ENCODE data around the gene GNL3.

The GNL3 gene

GRCh38 chr3:52679199-52679538 is 6.7 kb upstream of the GNL3 start:
- TF ChIP-seq, protein P1, sequence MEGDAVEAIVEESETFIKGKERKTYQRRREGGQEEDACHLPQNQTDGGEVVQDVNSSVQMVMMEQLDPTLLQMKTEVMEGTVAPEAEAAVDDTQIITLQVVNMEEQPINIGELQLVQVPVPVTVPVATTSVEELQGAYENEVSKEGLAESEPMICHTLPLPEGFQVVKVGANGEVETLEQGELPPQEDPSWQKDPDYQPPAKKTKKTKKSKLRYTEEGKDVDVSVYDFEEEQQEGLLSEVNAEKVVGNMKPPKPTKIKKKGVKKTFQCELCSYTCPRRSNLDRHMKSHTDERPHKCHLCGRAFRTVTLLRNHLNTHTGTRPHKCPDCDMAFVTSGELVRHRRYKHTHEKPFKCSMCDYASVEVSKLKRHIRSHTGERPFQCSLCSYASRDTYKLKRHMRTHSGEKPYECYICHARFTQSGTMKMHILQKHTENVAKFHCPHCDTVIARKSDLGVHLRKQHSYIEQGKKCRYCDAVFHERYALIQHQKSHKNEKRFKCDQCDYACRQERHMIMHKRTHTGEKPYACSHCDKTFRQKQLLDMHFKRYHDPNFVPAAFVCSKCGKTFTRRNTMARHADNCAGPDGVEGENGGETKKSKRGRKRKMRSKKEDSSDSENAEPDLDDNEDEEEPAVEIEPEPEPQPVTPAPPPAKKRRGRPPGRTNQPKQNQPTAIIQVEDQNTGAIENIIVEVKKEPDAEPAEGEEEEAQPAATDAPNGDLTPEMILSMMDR (IDR thresholded peaks at IDR 0.05; ENCODE audit: low read depth, low read length) = no peak
- peak; percentile 56 for DNase-seq (ENCODE audit: extremely low read depth, low read depth)

DNA sequence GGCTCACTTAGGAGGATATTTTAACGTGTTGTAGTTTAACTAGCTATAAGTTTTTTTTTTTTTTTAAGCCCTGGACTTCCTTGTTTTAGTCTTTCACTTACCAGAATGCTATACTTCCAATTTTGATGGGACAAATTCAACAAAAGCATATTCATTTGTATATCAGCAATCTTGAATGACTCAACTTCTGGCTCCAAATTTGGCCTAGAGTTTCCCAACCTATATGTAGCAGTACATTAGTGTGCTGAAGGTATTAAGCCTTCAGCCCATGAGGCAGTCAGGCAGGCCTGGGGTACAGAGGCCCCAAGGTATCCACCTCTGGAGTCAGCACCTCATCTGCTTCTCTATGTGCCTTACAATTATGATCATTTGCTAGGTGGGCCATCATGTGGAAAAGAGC is 6.0 kb upstream of the GNL3 start:
- no peak for DNase-seq (ENCODE audit: extremely low read depth, low read depth)
- TF ChIP-seq, protein P1 (IDR thresholded peaks at IDR 0.05; ENCODE audit: low read depth, low read length) = no peak

GRCh38 chr3:52681596-52681995 is 4.2 kb upstream of the GNL3 start:
- TF ChIP-seq, protein P1 (IDR thresholded peaks at IDR 0.05; ENCODE audit: low read depth, low read length) = no peak
- no peak for DNase-seq (ENCODE audit: extremely low read depth, low read depth)

DNA sequence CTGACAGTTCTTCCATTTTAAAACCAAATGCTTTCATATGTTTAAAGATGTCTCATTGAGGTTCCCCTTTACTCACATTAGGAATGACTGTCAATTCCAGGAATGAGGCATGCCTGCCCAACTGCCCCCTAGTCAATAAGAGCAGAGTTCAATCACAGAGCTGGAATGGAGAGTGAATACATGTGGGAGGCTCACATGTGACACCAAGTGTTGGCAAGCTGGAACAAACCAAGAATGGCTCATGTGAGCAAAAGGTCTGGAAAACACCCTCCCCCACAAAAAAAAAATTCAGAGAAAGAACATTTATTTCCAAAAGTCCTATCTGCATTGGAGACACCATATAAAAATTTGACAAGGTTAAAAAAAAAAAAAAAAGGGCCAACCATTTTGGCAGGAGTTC is 3.8 kb upstream of the GNL3 start:
- TF ChIP-seq, protein P1 (IDR thresholded peaks at IDR 0.05; ENCODE audit: low read depth, low read length) = peak; percentile 23
- DNase-seq (ENCODE audit: extremely low read depth, low read depth) = no peak

- TF ChIP-seq, protein P1 (IDR thresholded peaks at IDR 0.05; ENCODE audit: low read depth, low read length) = no peak
Observed at GRCh38 chr3:52683611-52684010, 2.2 kb upstream of the GNL3 start.

GRCh38 chr3:52684184-52684583 is 1.6 kb upstream of the GNL3 start:
- DNase-seq (ENCODE audit: extremely low read depth, low read depth) = no peak
- TF ChIP-seq, protein P1 (IDR thresholded peaks at IDR 0.05; ENCODE audit: low read depth, low read length) = no peak

More at GRCh38 chr3:52683611-52684010, 2.2 kb upstream of the GNL3 start:
- no peak for DNase-seq (ENCODE audit: extremely low read depth, low read depth)

GRCh38 chr3:52685285-52685708 is 535 bp upstream of the GNL3 start:
- TF ChIP-seq, protein P1 (IDR thresholded peaks at IDR 0.05; ENCODE audit: low read depth, low read length) = no peak

More at GRCh38 chr3:52685285-52685708, 535 bp upstream of the GNL3 start:
- no peak for DNase-seq (ENCODE audit: extremely low read depth, low read depth)

Data from AG09319 (cell line).